GM18861 (cell line): ENCODE results near the gene MFSD12.
"Not testable (repeated sequence)": the region's sequence is repeated elsewhere in the genome, so short reads cannot be mapped to it uniquely, and the experiment has no call there.

Source experiments
- ATAC-seq: cut with Tn5 transposase; IDR thresholded peaks from one replicate; pipeline ENCODE4 v1.9.1; 2021; ENCODE audit not compliant: unreplicated experiment

Gene MFSD12

DNA sequence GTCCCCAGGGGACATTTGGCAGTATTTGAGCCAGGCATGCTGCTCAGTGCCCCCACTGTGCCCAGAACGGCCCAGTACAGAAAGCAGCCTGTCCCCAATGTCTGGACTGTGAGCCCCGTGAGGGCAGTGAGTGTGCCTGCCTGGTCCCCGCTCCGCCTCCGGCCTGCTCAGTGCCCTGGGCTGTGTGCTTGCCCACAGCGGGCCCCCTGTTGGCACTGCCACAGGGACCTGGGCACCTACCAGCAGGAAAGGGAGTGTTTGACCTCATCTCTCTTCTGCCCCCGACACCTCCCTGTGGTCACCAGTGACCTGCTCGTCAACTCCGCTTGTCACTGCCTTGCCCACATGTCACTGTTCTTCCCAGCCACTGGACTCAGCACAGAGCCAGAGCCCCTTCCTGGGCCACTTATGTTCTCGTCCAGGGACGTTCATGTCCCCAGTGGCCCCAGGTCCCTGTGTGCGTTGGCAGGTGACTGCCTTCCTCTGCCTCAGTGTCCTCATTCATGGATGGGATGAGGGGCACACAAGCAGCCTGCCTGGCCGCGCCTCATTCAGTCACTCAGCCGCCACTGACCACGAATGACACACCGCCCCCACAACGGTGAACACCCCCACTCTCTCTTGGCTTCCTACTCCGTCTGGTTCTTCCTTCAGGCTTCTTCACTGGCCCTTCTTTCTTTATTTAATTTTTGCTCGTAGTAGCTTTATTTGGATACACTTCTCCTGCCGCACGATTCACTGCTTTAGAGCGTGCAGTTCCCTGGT is 48.4 kb downstream of the MFSD12 start:
- no peak for ATAC-seq

DNA sequence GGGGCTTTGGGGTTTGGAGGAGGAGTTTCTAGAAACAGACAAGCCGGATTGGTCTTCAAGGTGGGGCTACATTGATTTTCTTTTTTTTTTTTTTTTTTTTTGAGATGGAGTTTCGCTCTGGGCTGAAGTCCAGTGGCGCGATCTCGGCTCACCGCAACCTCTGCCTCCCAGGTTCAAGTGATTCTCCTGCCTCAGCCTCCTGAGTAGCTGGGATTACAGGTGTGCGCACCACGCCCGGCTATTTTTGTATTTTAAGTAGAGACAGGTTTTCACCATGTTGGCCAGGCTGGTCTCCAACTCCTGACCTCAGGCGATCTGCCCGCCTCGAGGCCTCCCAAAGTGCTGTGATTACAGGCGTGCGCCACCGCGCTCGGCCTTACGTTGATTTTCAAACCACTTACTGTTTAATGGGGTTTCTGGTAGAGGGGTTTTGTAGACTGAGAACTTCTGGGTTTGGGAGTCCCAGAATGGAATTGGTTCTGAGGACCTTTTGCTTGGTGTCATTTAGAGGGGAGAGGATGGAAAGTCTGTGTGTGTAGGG is 49.2 kb downstream of the MFSD12 start:
- ATAC-seq = not testable (repeated sequence)

DNA sequence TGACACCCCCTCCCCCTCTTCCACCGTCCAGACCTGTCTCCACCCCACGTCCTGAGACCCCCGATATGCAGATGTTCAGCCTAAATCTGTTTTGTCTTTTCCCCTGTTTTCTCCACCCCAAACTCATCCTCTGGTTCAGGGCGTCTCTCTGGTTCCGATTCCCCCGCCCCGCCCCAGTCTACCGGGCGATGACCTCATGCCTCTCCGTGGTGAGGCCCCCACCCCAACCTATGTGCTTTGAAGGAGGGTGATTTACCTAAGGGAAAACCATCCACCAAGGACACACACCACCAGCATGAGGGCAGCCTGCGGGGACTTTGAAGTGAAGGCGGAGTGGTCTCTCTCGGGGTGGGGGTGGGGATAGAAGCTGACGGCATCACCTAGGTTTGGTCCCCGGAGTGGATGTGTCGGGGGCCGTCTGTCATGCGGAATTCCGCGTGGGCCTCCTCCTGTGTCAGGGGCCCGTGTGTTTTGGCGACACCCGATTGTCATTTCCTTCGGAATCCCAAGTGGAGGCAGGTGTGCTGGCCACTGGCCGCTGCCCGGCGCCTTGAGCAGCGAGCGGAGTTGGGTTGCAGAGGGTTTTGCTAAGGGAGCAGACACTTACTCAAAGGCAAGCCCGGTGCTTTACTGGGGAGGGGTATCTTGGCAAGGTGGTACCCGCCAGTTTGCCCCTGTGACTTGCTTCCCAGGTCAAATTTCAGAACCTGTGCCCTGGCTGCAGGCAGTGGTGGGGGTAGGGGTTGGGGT is 49.8 kb downstream of the MFSD12 start:
- ATAC-seq = no peak

DNA sequence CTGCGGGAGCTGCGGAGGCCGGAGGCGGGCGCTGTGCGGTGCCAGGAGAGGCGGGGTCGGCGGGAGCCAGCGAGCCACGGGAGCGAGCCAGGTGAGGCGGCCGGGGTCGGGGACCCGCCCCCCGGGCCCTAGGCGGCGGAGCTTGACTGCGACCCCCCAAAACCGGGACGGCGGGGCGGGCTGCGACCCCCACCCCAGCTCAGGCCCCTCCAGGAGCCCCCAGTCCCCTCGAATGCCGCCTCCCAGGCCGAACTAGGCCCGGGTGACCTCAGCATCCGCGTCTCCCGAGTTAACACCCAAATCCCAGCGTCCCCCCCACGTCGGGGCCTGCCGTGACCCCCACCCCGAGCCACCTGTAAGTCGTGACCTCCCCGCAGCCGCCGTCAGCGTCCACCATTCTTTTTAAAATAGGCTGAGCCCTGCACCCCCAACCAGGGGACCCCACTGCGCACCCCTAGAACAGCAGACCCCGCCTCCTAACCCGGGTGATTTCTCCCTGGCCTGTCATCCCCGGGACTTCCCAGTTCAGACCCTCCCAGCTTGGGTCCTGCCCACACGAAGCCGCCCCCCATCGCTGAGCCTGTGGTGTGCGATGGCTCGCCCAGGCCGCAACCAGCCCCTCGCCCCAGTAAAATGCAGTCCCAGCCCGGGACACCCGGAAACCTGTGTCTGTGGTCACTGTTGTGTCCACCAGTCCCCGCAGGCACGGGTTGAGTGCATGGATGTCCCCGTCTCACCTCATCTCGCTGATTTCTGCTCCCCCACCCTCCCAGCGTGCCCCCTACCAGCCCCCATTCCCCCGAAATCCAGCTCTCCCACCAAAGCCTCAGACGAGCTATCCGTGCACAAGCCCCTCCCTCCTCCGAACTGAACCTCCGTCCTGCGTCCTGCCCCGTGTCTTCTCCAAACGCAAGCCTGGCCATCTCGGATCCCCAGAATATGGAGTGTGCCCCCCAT is 50.7 kb downstream of the MFSD12 start:
- ATAC-seq = no peak

DNA sequence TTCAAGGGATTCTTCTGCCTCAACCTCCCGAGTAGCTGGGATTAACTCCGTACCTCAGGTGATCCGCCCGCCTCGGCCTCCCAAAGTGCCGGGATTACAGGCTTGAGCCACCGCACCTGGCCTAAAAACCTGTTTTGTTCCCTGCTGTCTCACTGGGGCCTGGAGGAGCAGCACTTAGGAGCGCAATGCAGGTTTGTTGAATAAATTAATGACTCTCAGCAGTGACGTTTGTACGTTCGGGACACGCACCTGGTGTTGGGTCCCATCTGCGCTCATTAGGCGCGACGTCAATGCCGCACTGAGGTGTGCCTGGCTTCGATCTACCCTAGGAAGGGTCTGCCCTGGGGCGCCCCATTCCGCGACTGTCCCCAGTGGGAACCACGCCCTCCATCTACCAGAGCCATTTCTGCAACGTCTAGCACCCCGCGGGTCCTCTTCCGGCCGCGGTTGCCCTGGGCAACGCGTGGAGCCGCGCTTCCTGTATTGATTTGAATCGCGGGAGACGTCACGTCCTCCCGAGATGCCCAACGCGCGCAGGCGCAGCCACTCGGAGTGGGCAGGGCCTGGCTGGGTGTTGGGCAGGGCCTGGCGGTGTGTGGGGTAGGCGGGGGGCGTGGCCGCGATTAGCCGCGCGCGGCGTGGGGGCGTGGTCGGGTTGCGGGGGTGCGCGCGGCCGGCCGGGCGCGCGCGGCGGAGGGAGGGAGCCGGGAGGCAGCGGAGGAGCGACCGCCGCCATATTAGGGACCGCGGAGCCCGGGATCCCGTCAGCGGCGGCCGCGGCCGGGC is 51.6 kb downstream of the MFSD12 start, which contains the start of gene FZR1:
Gene FZR1 (plus strand): TSS at position 714 of the 786 bp plus-strand sequence. CDS start 16,679 bp downstream, outside the sequence.
- peak; percentile 84 for ATAC-seq

DNA sequence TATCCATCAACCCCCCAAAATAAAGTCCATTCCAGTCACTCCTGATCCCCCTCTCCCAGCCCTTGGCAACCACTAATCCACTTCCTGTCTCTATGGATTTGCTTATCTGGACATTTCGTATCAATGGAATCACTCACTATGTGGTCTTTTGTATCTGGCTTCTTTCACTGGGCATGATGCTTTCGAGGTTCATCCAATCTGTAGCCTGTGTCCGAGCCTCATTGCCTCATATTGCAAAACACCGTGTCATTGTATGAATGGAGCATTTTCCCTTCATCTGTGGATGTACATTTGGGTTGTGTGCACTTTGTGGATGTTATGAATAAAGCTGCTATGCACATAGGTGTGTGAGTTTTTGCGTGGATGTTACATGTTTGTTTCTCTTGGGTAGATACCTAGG is 52.7 kb downstream of the MFSD12 start:
- ATAC-seq = no peak

DNA sequence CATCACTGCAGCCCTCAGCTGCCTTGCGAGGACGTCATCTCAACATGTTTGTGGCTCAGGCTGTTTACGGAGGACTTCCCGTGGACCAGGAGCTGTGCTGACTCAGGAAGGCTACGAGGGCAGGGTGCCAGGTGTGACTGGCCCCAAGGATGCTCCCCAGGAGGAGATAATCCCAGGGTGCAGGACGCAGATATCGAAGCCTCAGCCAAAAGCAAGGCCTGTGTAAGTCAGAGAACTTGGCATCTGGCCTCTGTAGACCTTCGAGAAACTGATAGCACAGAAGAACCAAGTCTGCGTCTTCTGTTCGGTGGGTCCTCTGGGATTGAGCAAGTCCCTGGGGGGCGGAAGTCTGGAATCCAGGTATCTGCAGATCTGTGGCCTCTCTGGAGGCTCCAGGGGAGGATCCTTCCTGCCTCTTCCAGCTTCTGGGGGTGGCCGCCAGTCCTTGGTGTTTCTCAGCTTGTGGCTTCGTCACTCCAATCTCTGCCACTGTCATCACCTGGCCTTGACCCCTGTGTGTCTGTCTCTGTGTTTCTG is 54.3 kb downstream of the MFSD12 start:
- ATAC-seq = no peak

DNA sequence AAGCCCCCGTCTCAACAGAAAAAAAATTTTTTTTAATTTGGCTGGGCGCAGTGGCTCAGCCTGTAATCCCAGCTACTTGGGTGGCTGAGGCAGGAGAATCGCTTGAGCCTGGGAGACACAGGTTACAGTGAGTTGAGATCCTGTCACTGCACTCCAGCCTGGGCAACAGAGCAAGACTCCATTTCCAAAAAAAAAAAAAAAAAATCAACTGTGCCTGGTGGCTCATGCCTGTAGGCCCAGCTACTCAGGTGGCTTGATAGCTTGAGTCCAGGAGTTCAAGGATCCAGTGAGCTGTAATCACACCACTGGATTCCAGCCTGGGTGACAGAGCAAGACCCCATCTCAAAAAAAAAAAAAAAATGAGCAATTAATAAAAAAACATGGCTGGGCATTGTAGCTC is 55.6 kb downstream of the MFSD12 start:
- ATAC-seq = no peak

DNA sequence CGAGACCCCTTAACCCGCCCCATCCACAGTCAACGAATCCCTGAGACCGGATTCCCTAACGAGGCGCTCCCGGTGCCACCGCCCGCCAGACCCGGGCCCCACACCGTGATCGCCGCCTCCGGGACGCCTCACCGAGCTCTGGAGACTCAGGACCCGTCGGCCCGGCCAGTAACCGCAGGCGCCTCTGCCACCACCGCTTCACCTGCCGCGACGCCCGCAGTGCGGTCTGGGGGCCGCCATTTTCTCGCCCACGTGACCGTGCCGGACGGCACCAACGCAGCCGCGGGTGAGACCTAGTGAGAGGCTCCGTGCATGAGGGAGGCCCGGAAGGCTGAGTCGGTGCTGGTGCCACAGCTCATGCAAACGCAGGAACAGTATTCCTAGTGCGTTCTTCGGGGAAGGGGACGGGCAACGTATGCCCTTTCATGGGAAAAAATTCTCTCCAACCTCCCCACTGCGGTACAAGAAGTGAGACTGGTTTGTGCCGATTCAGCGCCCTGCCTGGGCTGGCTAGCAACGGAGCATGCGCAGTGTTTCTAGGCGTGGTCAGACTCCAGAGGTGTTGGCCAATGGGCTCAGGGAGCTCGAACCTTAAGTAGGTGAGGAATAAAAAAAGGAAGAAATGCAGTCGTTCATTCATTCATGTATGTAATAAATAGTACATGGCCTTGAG is 56.8 kb downstream of the MFSD12 start, which contains the start of gene DOHH:
Gene DOHH (minus strand): TSS at position 246 of the 673 bp plus-strand sequence. CDS start 3,860 bp downstream, outside the sequence.
- peak; percentile 77 for ATAC-seq

DNA sequence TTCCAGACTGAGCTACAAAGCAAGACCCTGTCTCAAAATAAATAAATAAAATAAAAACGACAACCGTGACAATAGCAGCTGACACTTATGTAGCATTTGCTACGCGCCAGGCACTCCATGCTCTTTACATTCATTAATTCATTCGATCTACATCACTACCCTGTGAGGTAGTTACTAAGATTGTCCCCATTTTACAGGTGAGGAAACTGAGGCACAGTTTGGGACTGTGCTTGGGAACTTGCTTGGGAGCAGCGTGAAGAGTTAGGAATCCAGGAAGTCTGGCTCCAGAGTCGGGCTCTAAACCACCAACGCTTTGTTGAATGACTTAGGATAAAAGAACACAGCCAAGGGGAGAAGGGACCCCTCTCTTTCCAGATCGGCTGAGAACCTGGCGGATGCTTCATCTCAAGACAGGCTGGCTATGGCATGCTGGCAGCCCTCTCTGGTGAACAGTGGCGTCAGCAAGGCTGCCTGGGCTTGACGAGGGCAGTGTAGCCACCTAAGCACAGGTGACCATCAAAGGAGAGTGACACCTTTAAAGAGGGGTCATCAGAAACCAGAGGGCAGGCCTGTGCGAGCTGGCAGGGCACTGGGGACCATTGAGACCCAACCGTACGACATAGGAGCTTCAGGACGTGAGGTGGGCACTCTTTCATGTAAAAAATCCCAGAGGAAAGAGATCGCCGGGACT is 57.5 kb downstream of the MFSD12 start:
- no peak for ATAC-seq

DNA sequence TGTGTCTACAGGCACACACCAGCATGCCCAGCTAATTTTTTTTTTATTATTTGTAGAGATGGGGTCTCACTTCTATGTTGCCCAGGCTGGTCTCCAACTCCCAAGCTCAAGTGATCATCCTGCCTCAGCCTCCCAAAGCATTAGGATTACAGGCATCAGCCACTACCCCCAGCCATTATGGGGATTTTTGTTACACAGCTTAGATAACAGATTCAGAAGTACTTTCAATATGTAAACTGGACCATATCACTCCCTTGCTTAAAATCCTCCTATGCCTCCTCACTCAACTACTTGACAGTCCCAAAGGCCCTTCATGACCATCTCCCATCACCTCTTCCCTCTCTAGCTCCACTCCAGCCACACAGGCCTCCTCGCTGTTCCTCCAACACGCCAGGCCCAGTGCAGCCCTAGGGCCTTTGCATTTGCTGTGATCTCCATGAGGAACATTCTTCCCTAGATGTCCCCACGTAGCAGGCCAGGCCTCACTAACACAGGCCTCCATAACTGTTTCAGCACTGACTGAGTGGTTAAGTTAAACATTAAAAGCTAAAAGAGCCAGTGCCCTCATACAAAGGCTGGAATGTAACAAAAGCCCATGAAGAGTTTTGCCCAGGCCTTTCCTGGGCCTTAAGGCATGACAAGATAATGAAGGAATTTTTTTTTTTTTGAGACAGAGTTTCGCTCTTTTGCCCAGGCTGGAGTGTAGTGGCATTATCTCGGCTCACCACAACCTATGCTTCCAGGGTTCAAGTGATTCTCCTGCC is 59.4 kb downstream of the MFSD12 start:
- no peak for ATAC-seq

DNA sequence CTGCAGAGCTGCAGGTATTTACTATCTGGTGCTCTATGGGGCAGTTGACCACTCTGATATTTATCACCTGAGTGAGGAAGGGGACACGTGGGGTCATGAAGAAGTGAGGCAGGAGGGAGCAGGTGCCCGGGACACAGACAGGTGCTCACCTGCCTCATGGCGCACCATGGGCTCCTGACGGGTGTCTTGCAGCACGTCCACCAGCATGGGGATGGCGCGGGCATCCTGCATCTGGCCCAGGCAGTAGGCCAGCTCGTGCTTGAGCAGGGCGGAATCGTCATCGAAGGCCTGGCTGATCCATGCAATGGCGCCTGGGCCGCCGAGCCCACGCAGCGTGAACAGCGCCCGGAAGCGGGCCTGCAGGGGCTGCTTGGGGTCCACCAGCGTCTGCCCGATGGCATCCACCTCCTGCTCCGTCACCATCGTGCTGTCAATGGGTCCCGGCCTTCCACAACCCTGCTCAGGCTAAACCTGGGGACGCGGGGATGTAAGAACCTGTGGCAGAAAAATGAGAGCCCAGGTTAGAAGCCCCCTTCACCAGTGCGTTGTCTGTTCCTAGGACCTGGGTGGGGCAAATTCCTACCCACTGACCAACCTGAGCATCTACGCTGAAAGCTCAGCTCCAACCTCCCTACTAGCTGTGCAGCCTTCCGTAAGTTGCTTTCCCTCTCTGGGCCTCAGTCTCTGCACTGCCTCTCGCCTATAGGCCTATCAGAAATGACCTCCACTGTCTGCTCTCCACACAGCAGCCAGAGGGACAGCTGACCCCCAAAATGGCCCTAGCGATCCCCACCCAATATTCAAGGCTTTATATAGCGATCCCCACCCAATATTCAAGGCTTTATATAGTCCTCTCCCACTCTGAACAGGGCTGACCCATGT is 60.8 kb downstream of the MFSD12 start:
- no peak for ATAC-seq

DNA sequence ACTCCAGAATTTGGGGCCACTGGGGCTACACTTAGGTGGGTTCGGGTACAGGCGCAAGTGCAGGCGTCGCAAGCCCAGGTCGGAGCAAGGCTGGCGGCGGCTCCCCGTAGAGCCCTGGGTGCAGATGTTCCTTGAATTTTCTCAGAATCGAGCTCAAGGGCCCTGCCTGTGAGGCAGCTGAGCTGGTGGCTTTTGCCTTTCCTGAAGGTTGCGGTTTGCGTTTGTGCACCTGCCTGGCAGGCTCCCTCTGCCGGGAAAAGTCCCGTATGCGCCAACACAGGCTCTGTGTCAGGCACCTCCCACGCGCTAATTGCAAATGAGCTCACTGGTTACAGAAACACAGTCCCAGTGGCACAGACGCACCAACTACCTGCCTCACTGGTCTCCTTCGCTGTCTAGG is 62.8 kb downstream of the MFSD12 start:
- no peak for ATAC-seq
